ENCODE data around the gene KITLG. TPM values are rescaled to one million over a fixed set of nuclear protein-coding genes. Genes with fewer than 3 reads are reported as not detected.
A peak's percentile ranks its signal among the peaks of the same experiment; 100 is the strongest.

The KITLG gene
- polyA plus RNA-seq, 1 donor (not counting 4 experiments of a cell fraction or from before 2014, with no cell fraction given), result 21.2 TPM

- Histone ChIP-seq H3K36me3 (ENCODE audit: control insufficient read depth in 2 of 2, extremely low read depth in 1 of 2, insufficient read depth in 2 of 2, low read length in 2 of 2) (no peaks in the 10 kb centered on the region), H3K9ac (ENCODE audit: control insufficient read depth, extremely low read depth, insufficient read depth, low read length) (no peak overlapping the region), H3K9me3 (ENCODE audit: control insufficient read depth, low read depth, low read length) (no peaks in the 10 kb centered on the region), H3K4me3 (ENCODE audit: control insufficient read depth in 2 of 3, extremely low read depth in 1 of 3, insufficient read depth in 2 of 3, low read depth in 1 of 3, low read length in 3 of 3) (no peak overlapping the region), H4K20me1 (ENCODE audit: control insufficient read depth, extremely low read depth, insufficient read depth, low read length) (no peaks in the 10 kb centered on the region), H2AFZ (ENCODE audit: control insufficient read depth, low read length) (no peak overlapping the region), H3K27me3 (ENCODE audit: control insufficient read depth, extremely low read depth, insufficient read depth, low read length) (no peaks in the 10 kb centered on the region), H3K79me2 (ENCODE audit: control insufficient read depth, insufficient read depth, low read length) (peaks cover 36% of the 10 kb centered on the region), H3K4me2 (ENCODE audit: control insufficient read depth, extremely low read depth, insufficient read depth, low read depth, low read length) (no peak overlapping the region), H3K9me1 (ENCODE audit: control insufficient read depth, extremely low read depth, insufficient read depth, low read length) (no peaks in the 10 kb centered on the region), H3K27ac (ENCODE audit: control insufficient read depth, insufficient read depth, low read length) (peak overlapping the region; percentile 76), H3K4me1 (ENCODE audit: control insufficient read depth, extremely low read depth, insufficient read depth, low read length) (peaks cover 45% of the 10 kb centered on the region)
- FAIRE-seq (no peak), DNase-seq (ENCODE audit: low read depth, low spot score) (no peak)
- TF ChIP-seq EZH2 (IDR thresholded peaks at IDR 0.05; ENCODE audit: low read length), result no peak
- TF ChIP-seq CTCF (optimal IDR thresholded peaks at IDR 0.05 in 1 of 3, IDR thresholded peaks at IDR 0.05 in 1 of 3, conservative IDR thresholded peaks at IDR 0.05 in 1 of 3; ENCODE audit: extremely low read depth in 1 of 3, insufficient read depth in 2 of 3, low read length in 3 of 3), result no peak
- dilution Hi-C loops (cut with MboI; ENCODE audit: extremely low pct_ligation_motif_present, low sequenced_read_pairs), result no loop called here
Measured at GRCh38 chr12:88562151-88562550, 18.1 kb downstream of the KITLG start.

- Histone ChIP-seq H3K9me1 (ENCODE audit: control insufficient read depth, extremely low read depth, insufficient read depth, low read length) (no peaks in the 10 kb centered on the region), H3K9me3 (ENCODE audit: control insufficient read depth, low read depth, low read length) (no peaks in the 10 kb centered on the region), H3K79me2 (ENCODE audit: control insufficient read depth, insufficient read depth, low read length) (peaks cover 21% of the 10 kb centered on the region), H3K4me1 (ENCODE audit: control insufficient read depth, extremely low read depth, insufficient read depth, low read length) (peaks cover 41% of the 10 kb centered on the region), H4K20me1 (ENCODE audit: control insufficient read depth, extremely low read depth, insufficient read depth, low read length) (no peaks in the 10 kb centered on the region), H2AFZ (ENCODE audit: control insufficient read depth, low read length) (peak overlapping the region; percentile 32), H3K4me3 (ENCODE audit: control insufficient read depth in 2 of 3, extremely low read depth in 1 of 3, insufficient read depth in 2 of 3, low read depth in 1 of 3, low read length in 3 of 3) (no peak overlapping the region), H3K27me3 (ENCODE audit: control insufficient read depth, extremely low read depth, insufficient read depth, low read length) (no peaks in the 10 kb centered on the region), H3K9ac (ENCODE audit: control insufficient read depth, extremely low read depth, insufficient read depth, low read length) (peak overlapping the region; percentile 4), H3K36me3 (ENCODE audit: control insufficient read depth in 2 of 2, extremely low read depth in 1 of 2, insufficient read depth in 2 of 2, low read length in 2 of 2) (no peaks in the 10 kb centered on the region), H3K4me2 (ENCODE audit: control insufficient read depth, extremely low read depth, insufficient read depth, low read depth, low read length) (peak overlapping the region; percentile 3), H3K27ac (ENCODE audit: control insufficient read depth, insufficient read depth, low read length) (peak overlapping the region; percentile 62)
- peak; percentile 81 for FAIRE-seq
- dilution Hi-C loops (cut with MboI; ENCODE audit: extremely low pct_ligation_motif_present, low sequenced_read_pairs), result no loop called here
- TF ChIP-seq CTCF (optimal IDR thresholded peaks at IDR 0.05 in 1 of 3, IDR thresholded peaks at IDR 0.05 in 1 of 3, conservative IDR thresholded peaks at IDR 0.05 in 1 of 3; ENCODE audit: extremely low read depth in 1 of 3, insufficient read depth in 2 of 3, low read length in 3 of 3), result no peak
- DNase-seq (ENCODE audit: low read depth, low spot score), result no peak
Measured at GRCh38 chr12:88559772-88560171, 20.5 kb downstream of the KITLG start.

All from keratinocyte (primary cell).